ENCODE results near the gene ANK3. TPM values are rescaled to one million over a fixed set of nuclear protein-coding genes. Genes with fewer than 3 reads are reported as not detected.

Gene ANK3
- total and polyA plus RNA-seq, 2 donors (not counting 3 experiments of a cell fraction or from before 2014, with no cell fraction given) = 0.88 to 8.5 TPM

DNA sequence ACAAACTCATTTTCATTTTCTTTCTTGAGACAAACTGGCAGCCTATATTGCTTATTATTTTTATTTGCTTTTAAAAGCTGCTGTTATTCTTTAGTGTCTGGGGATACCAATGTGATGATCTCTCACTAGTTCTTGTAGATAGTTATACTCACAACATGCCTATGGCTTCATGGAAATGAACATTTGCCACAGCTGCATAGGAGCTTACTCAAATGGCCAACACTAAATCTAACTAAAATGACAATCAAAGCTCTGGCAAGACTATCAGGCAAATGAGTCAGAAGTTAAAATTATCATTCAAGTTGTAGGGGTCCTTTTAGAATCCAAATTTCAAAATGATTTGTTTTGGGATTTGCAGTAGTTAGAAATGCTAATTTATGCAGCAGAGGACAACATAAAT, 225.9 kb downstream of the ANK3 start:
- no peaks in the 10 kb centered on the region for H3K9me1 ChIP-seq (replicated peaks; ENCODE audit: control insufficient read depth, extremely low read depth, insufficient read depth, low read length)
- no peaks in the 10 kb centered on the region for H3K79me2 ChIP-seq (ENCODE audit: control insufficient read depth, insufficient read depth, low read length)
- H3K36me3 ChIP-seq (ENCODE audit: control insufficient read depth in 2 of 2, extremely low read depth in 1 of 2, insufficient read depth in 2 of 2, low read length in 2 of 2) = no peaks in the 10 kb centered on the region
- ChIA-PET CTCF (no interaction called here), POLR2A (no interaction called here)
- dilution Hi-C loops (cut with MboI; ENCODE audit: extremely low pct_ligation_motif_present, low sequenced_read_pairs) = no loop called here
- TF ChIP-seq POLR2A (IDR thresholded peaks at IDR 0.05; ENCODE audit: low read depth, low read length) = no peak
- no peak for TF ChIP-seq JUN (IDR thresholded peaks at IDR 0.05; ENCODE audit: borderline replicate concordance, insufficient read depth, insufficient read length, low read depth)
- no peak for TF ChIP-seq GATA2 (IDR thresholded peaks at IDR 0.05; ENCODE audit: insufficient read depth, insufficient read length, low read depth, low read length)
- TF ChIP-seq EZH2 (IDR thresholded peaks at IDR 0.05; ENCODE audit: borderline replicate concordance, low read depth, low read length, severe bottlenecking) = no peak
- no peak for TF ChIP-seq FOS (IDR thresholded peaks at IDR 0.05; ENCODE audit: borderline replicate concordance, insufficient read depth, low read length)
- no peak for TF ChIP-seq MAX (IDR thresholded peaks at IDR 0.05; ENCODE audit: insufficient read depth, insufficient read length)
- no peak for TF ChIP-seq POLR2AphosphoS5 (IDR thresholded peaks at IDR 0.05; ENCODE audit: insufficient read depth, low read depth, low read length)
- TF ChIP-seq CTCF (IDR thresholded peaks at IDR 0.05; ENCODE audit: extremely low read depth in 1 of 2, insufficient read depth in 1 of 2, low read depth in 1 of 2, low read length in 2 of 2) = no peak
- TF ChIP-seq MYC (IDR thresholded peaks at IDR 0.05; ENCODE audit: low read depth, low read length) = no peak
- no TSS peak for BruUV-seq (replicated peaks)
- no peaks in the 10 kb centered on the region for H3K9me3 ChIP-seq (replicated peaks; ENCODE audit: control insufficient read depth, insufficient read depth, low read length)
- FAIRE-seq (no peak), DNase-seq (ENCODE audit: low read depth, low spot score) (no peak)
- intact Hi-C loops (cut with micrococcal nuclease) = no loop called here
- no peaks in the 10 kb centered on the region for H4K20me1 ChIP-seq (replicated peaks; ENCODE audit: control insufficient read depth, extremely low read depth, insufficient read depth, low read length)
- no peak overlapping the region for H3K4me2 ChIP-seq (ENCODE audit: insufficient read depth, low read length)
- no peaks in the 10 kb centered on the region for H3K4me1 ChIP-seq (ENCODE audit: control insufficient read depth, extremely low read depth, insufficient read depth, low read length)
- H3K27ac ChIP-seq (ENCODE audit: insufficient read depth, low read depth, low read length) = no peak overlapping the region
- no peaks in the 10 kb centered on the region for H3K27me3 ChIP-seq (ENCODE audit: control insufficient read depth in 2 of 2, insufficient read depth in 2 of 2, low read length in 2 of 2)
- no peak overlapping the region for H3K9ac ChIP-seq (replicated peaks; ENCODE audit: extremely low read depth, insufficient read depth, low read length)
- no peak overlapping the region for H2AFZ ChIP-seq (ENCODE audit: low read depth, low read length)
- H3K4me3 ChIP-seq (replicated peaks in 1 of 3; ENCODE audit: insufficient read depth in 1 of 3, low read depth in 1 of 3, low read length in 3 of 3) = no peak overlapping the region
